GM12878 (cell line): ENCODE data around the gene ERC2. TPM values are rescaled to one million over a fixed set of nuclear protein-coding genes. Genes with fewer than 3 reads are reported as not detected.

Experiments used
- ATAC-seq: fragments of 200-7000 bp; cut with Tn5 transposase; 3 replicates; pipeline ENCODE4 v1.9.1; 2020; ENCODE audit warnings: mild to moderate bottlenecking, moderate library complexity
- BruUV-seq: library from RNA; stranded (reverse); fragments of 400-500 nt; replicated peaks from 2 replicates; lab custom pipeline; 2021; lab: Mats Ljungman, UMichigan
- CTCF ChIA-PET: fragments of 300-600 bp; sonication (Branson Sonifier 250); formaldehyde crosslinking; extraction: SDS; loops from one replicate; lab custom pipeline; 2021; ENCODE audit warnings: inconsistent platforms; lab: Yijun Ruan, JAX
- POLR2A ChIA-PET: fragments of 350-600 bp; formaldehyde crosslinking; extraction: SDS; loops from one replicate; lab custom pipeline; 2021; ENCODE audit warnings: inconsistent platforms; lab: Charles Lee
- RAD21 ChIA-PET: fragments of 300-600 bp; sonication (Branson Sonifier 250); formaldehyde crosslinking; loops from one replicate; lab custom pipeline; 2023; ENCODE audit warnings: antibody characterized with exemption; ENCODE audit not compliant: unreplicated experiment; lab: Charles Lee
- SMC1A ChIA-PET: fragments of 300-600 bp; sonication (Branson Sonifier 250); formaldehyde crosslinking; loops from one replicate; lab custom pipeline; 2023; ENCODE audit not compliant: unreplicated experiment, uncharacterized antibody; lab: Charles Lee
- DNase-seq: peaks from one replicate; pipeline ENCODE4 v3.0.0-alpha.2; 2011; ENCODE audit warnings: low read depth, low spot score
- FAIRE-seq: peaks from 3 replicates; lab custom pipeline; 2011; peaks lifted over from hg19 to GRCh38; lab: Jason Lieb, UNC
- H2AFZ ChIP-seq: 2 replicates; pipeline ENCODE4 v1.6.0; 2011; ENCODE audit warnings: low read depth, low read length, control low read depth; ENCODE audit not compliant: control insufficient read depth
- H3K27ac ChIP-seq: 2 replicates; pipeline ENCODE4 v1.5.1; 2011; ENCODE audit warnings: control low read depth; ENCODE audit not compliant: control insufficient read depth, insufficient read depth
- H3K27me3 ChIP-seq, 2 experiments: replicated peaks in 1 of 2; 2 replicates each; pipeline versions ENCODE4 v1.6.0 to v1.6.1; 2011; ENCODE audit warnings: low read length in 1 of 2; ENCODE audit not compliant: control insufficient read depth in 2 of 2, insufficient read depth in 2 of 2
- H3K36me3 ChIP-seq, 2 experiments: 2 replicates each; pipeline ENCODE4 v1.5.1; 2011; ENCODE audit warnings: low read length in 1 of 2; ENCODE audit not compliant: control insufficient read depth in 2 of 2, insufficient read depth in 2 of 2
- H3K4me1 ChIP-seq: 2 replicates; pipeline ENCODE4 v1.6.1; 2011; ENCODE audit warnings: mild to moderate bottlenecking, low read length, moderate library complexity, mixed read lengths; ENCODE audit not compliant: control insufficient read depth, insufficient read depth
- H3K4me2 ChIP-seq: 2 replicates; pipeline ENCODE4 v1.6.0; 2011; ENCODE audit warnings: control low read depth; ENCODE audit not compliant: control insufficient read depth, insufficient read depth
- H3K4me3 ChIP-seq: fragments of 200-600 bp; sonication (generic); 2 replicates; pipeline ENCODE4 v1.5.1; 2016
- H3K79me2 ChIP-seq: 2 replicates; pipeline ENCODE4 v1.6.0; 2011; ENCODE audit warnings: low read length; ENCODE audit not compliant: control insufficient read depth, insufficient read depth
- H3K9ac ChIP-seq: 2 replicates; pipeline ENCODE4 v1.8.0; 2011; ENCODE audit warnings: low read length, control low read depth, mixed read lengths; ENCODE audit not compliant: control insufficient read depth, insufficient read depth
- H3K9me3 ChIP-seq: replicated peaks from 3 replicates; pipeline ENCODE4 v1.5.1; 2011; ENCODE audit warnings: mild to moderate bottlenecking, low read length; ENCODE audit not compliant: control insufficient read depth, insufficient read depth
- H4K20me1 ChIP-seq: 2 replicates; pipeline ENCODE4 v1.6.0; 2011; ENCODE audit not compliant: control insufficient read depth, insufficient read depth
- BCLAF1 ChIP-seq: fragments of 450-650 bp; IDR thresholded peaks from 2 replicates; pipeline ENCODE4 v1.6.1; 2017; ENCODE audit warnings: antibody characterized with exemption, mild to moderate bottlenecking, moderate library complexity
- CHD1 ChIP-seq: IDR thresholded peaks from 2 replicates; pipeline ENCODE4 v1.6.1; 2012; ENCODE audit warnings: low read depth, low read length, improper control_type of control experiment
- ESRRA ChIP-seq: IDR thresholded peaks from 2 replicates; pipeline ENCODE4 v1.6.1; 2012; ENCODE audit warnings: mild to moderate bottlenecking, low read length, improper control_type of control experiment
- MTA3 ChIP-seq: IDR thresholded peaks from 2 replicates; pipeline ENCODE4 v1.6.1; 2012; ENCODE audit warnings: low read length, inconsistent platforms, borderline replicate concordance
- NBN ChIP-seq: fragments of 450-650 bp; IDR thresholded peaks from 2 replicates; pipeline ENCODE4 v1.6.1; 2016
- NFIC ChIP-seq: IDR thresholded peaks from 2 replicates; pipeline ENCODE4 v1.6.1; 2012; ENCODE audit warnings: low read depth, mild to moderate bottlenecking, inconsistent platforms, low read length, moderate library complexity
- NFYB ChIP-seq: IDR thresholded peaks from 2 replicates; pipeline ENCODE4 v1.6.1; 2011; ENCODE audit warnings: low read depth, mild to moderate bottlenecking, low read length, improper control_type of control experiment, moderate library complexity; ENCODE audit not compliant: insufficient read depth
- NRF1 ChIP-seq: conservative IDR thresholded peaks from 2 replicates; pipeline ENCODE4 v1.6.1; 2011; ENCODE audit warnings: mild to moderate bottlenecking, low read depth, low read length, improper control_type of control experiment
- POLR2AphosphoS2 ChIP-seq: IDR thresholded peaks from 2 replicates; pipeline ENCODE4 v1.6.1; 2011; ENCODE audit warnings: low read depth, mild to moderate bottlenecking, low read length, improper control_type of control experiment, moderate library complexity
- RAD51 ChIP-seq: fragments of 450-650 bp; IDR thresholded peaks from 2 replicates; pipeline ENCODE4 v1.6.1; 2016; ENCODE audit warnings: moderate library complexity, mild to moderate bottlenecking, inconsistent platforms
- RUNX3 ChIP-seq: IDR thresholded peaks from 2 replicates; pipeline ENCODE4 v1.6.1; 2012; ENCODE audit warnings: low read length, inconsistent platforms
- SREBF1 ChIP-seq: IDR thresholded peaks from 2 replicates; pipeline ENCODE4 v1.6.1; 2012; ENCODE audit warnings: mild to moderate bottlenecking, low read length
- SUPT20H ChIP-seq: IDR thresholded peaks from 2 replicates; pipeline ENCODE4 v1.6.1; 2011; ENCODE audit warnings: low read depth, mild to moderate bottlenecking, low read length, moderate library complexity, borderline replicate concordance; ENCODE audit not compliant: control insufficient read depth
- ZBTB33 ChIP-seq: fragments of 450-650 bp; IDR thresholded peaks from 2 replicates; pipeline ENCODE4 v1.6.1; 2017; ENCODE audit warnings: mild to moderate bottlenecking
- WGBS: methylation state at CpG from one replicate; pipeline ENCODE4 v1.1.6; 2016; ENCODE audit warnings: low lambda C conversion rate; ENCODE audit not compliant: insufficient replicate concordance, insufficient coverage; ENCODE audit errors: missing lambda C conversion rate; 5-methylcytosine and 5-hydroxymethylcytosine counted together
- in situ Hi-C: fragments of 300-500 bp; cut with MboI; formaldehyde crosslinking; loops from 9 replicates; pipeline ENCODE4 v1.14.3; 2018; ENCODE audit warnings: mixed read lengths
- intact Hi-C: fragments of 100-400 bp; cut with micrococcal nuclease; formaldehyde crosslinking; loops from one replicate; pipeline ENCODE4 v1.14.2; 2022; ENCODE audit not compliant: unreplicated experiment
- polyA plus RNA-seq, 11 experiments: library from polyadenylated mRNA; depleted of rRNA in 4 of 11; unstranded in 6 of 11; stranded (reverse) in 5 of 11; fragments of >200 nt; fragmentation: Nextera tagmentation in 4 of 11; fragmentation: Illumina TruSeq in 1 of 11; extraction: Ambion mirVana in 4 of 11; extraction: Trizol in 1 of 11; gene quantifications; 1 replicate in 1 of 11; 2 replicates in 10 of 11; pipeline versions ENCODE4 v1.2.1 to v1.2.3, GENCODE V29; 2011 to 2016; ENCODE audit warnings: inconsistent platforms in 2 of 11, missing spikeins in 2 of 11, low read depth in 1 of 11
- total RNA-seq, 4 experiments: library from RNA; depleted of rRNA in 3 of 4; stranded (reverse); fragments of >200 nt in 3 of 4; fragmentation: Illumina TruSeq in 1 of 4; extraction: Trizol in 1 of 4; gene quantifications; 2 replicates each; pipeline versions ENCODE4 v1.2.1 to v1.2.3, GENCODE V29; 2013 to 2021

Gene ERC2
- total and polyA plus RNA-seq, 10 of the 15 experiments (the other 5 are each of a cell fraction or from before 2014, with no cell fraction given) = 0.06 to 1.4 (median 0.12) TPM; not detected in 3

GRCh38 chr3:55824406-55824805 lies 643.9 kb downstream of the ERC2 start:
- no peaks in the 10 kb centered on the region for H3K79me2 ChIP-seq
- RAD21 ChIA-PET = no interaction called here
- no TSS peak for BruUV-seq
- no peak overlapping the region for H3K4me2 ChIP-seq
- CTCF ChIA-PET = no interaction called here
- no peak overlapping the region for H3K4me3 ChIP-seq
- FAIRE-seq (no peak), DNase-seq (no peak), ATAC-seq (no peak)
- SMC1A ChIA-PET = no interaction called here
- H2AFZ ChIP-seq = no peak overlapping the region
- H3K36me3 ChIP-seq = no peaks in the 10 kb centered on the region
- POLR2A ChIA-PET = no interaction called here
- no peaks in the 10 kb centered on the region for H3K4me1 ChIP-seq
- no peak for TF ChIP-seq CHD1
- no peak overlapping the region for H3K9ac ChIP-seq
- H3K9me3 ChIP-seq = no peaks in the 10 kb centered on the region
- in situ Hi-C loops = no loop called here
- no peak overlapping the region for H3K27ac ChIP-seq
- no peaks in the 10 kb centered on the region for H4K20me1 ChIP-seq
- H3K27me3 ChIP-seq = no peaks in the 10 kb centered on the region
- intact Hi-C loops = no loop called here

DNA sequence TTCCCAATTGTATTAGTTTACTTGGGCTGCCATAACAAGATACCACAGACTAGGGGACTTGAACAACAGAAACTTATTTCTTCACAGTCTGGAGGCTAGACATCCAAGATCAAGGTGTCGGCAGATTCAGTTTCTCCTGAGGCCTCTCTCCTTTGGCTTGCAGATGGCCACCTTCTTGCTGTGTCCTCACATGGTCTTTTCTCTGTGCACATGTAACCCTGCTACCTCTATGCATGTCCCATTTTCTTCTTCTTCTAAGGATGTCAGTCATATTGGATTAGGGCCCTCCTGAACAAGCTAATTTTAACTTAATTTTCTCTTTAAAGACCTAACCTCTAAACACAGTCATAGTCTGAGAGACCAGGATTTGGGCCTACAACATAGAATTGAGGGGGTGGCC lies 644.4 kb downstream of the ERC2 start:
- ChIA-PET SMC1A (no interaction called here), CTCF (no interaction called here), RAD21 (no interaction called here), POLR2A (no interaction called here)
- DNase-seq = no peak
- no peak overlapping the region for H3K4me2 ChIP-seq
- H3K79me2 ChIP-seq = no peaks in the 10 kb centered on the region
- no peak overlapping the region for H3K4me3 ChIP-seq
- no peak overlapping the region for H2AFZ ChIP-seq
- H3K27ac ChIP-seq = no peak overlapping the region
- 73% methylated on average over 1 of the region's 1 CpG for WGBS
- H3K9ac ChIP-seq = no peak overlapping the region
- no peaks in the 10 kb centered on the region for H3K36me3 ChIP-seq
- intact Hi-C loops = no loop called here
- H3K4me1 ChIP-seq = no peaks in the 10 kb centered on the region
- ATAC-seq = no peak
- no peaks in the 10 kb centered on the region for H4K20me1 ChIP-seq
- no peaks in the 10 kb centered on the region for H3K27me3 ChIP-seq
- in situ Hi-C loops = no loop called here
- no TSS peak for BruUV-seq
- FAIRE-seq = no peak
- H3K9me3 ChIP-seq = no peaks in the 10 kb centered on the region
- no peak for TF ChIP-seq RAD51
- no peak for TF ChIP-seq SUPT20H
- no peak for TF ChIP-seq NRF1
- TF ChIP-seq POLR2AphosphoS2 = no peak
- no peak for TF ChIP-seq NBN
- TF ChIP-seq BCLAF1 = no peak
- no peak for TF ChIP-seq ESRRA
- TF ChIP-seq SREBF1 = no peak
- no peak for TF ChIP-seq RUNX3
- TF ChIP-seq NFIC = no peak
- TF ChIP-seq ZBTB33 = no peak
- no peak for TF ChIP-seq MTA3
- TF ChIP-seq NFYB = no peak
